Astrocyte (in vitro differentiated cells and primary cell): Measurements from ENCODE around the gene ZBTB44. TPM values are rescaled to one million over a fixed set of nuclear protein-coding genes. Genes with fewer than 3 reads are reported as not detected.

Source experiments
- DNase-seq: peaks from one replicate; pipeline ENCODE4 v3.0.0-alpha.2; 2010; ENCODE audit warnings: low read depth
- FAIRE-seq: peaks from 2 replicates; lab custom pipeline; 2011; peaks lifted over from hg19 to GRCh38; lab: Jason Lieb, UNC
- H2AFZ ChIP-seq: 2 replicates; pipeline ENCODE4 v1.6.0; 2012; ENCODE audit warnings: low read depth, low read length, inconsistent platforms
- H3K27ac ChIP-seq: 2 replicates; pipeline ENCODE4 v1.5.1; 2011; ENCODE audit warnings: low read depth, low read length, inconsistent platforms
- H3K27me3 ChIP-seq: 2 replicates; pipeline ENCODE4 v1.6.0; 2011; ENCODE audit warnings: low read length, inconsistent platforms; ENCODE audit not compliant: insufficient read depth
- H3K36me3 ChIP-seq: 2 replicates; pipeline ENCODE4 v1.5.1; 2011; ENCODE audit warnings: low read length, inconsistent platforms; ENCODE audit not compliant: insufficient read depth
- H3K4me1 ChIP-seq: 2 replicates; pipeline ENCODE4 v1.5.1; 2011; ENCODE audit warnings: low read length, inconsistent platforms; ENCODE audit not compliant: insufficient read depth
- H3K4me2 ChIP-seq: 2 replicates; pipeline ENCODE4 v1.6.0; 2012; ENCODE audit warnings: low read length, inconsistent platforms
- H3K4me3 ChIP-seq: 2 replicates; pipeline ENCODE4 v1.5.1; 2011; ENCODE audit warnings: low read depth, mild to moderate bottlenecking, low read length, inconsistent platforms; ENCODE audit not compliant: insufficient read depth
- H3K79me2 ChIP-seq: 2 replicates; pipeline ENCODE4 v1.6.0; 2012; ENCODE audit warnings: mild to moderate bottlenecking, low read length, inconsistent platforms; ENCODE audit not compliant: insufficient read depth
- H3K9ac ChIP-seq: 2 replicates; pipeline ENCODE4 v1.6.0; 2012; ENCODE audit warnings: mild to moderate bottlenecking, low read length, inconsistent platforms
- H3K9me3 ChIP-seq: 2 replicates; pipeline ENCODE4 v1.5.1; 2012; ENCODE audit warnings: low read depth, mild to moderate bottlenecking, low read length, inconsistent platforms; ENCODE audit not compliant: insufficient read depth
- H4K20me1 ChIP-seq: 2 replicates; pipeline ENCODE4 v1.6.0; 2012; ENCODE audit warnings: low read length, inconsistent platforms; ENCODE audit not compliant: insufficient read depth
- H3K27ac Mint-ChIP-seq: one replicate; pipeline ENCODE4 v1.8.0; 2021; ENCODE audit warnings: mild to moderate bottlenecking, mixed read lengths; ENCODE audit not compliant: unreplicated experiment
- H3K27me3 Mint-ChIP-seq: one replicate; pipeline ENCODE4 v1.8.0; 2021; ENCODE audit warnings: low read depth, mixed read lengths; ENCODE audit not compliant: unreplicated experiment
- H3K36me3 Mint-ChIP-seq: one replicate; pipeline ENCODE4 v1.8.0; 2021; ENCODE audit warnings: low read depth, mixed read lengths; ENCODE audit not compliant: unreplicated experiment
- H3K4me1 Mint-ChIP-seq: one replicate; pipeline ENCODE4 v1.8.0; 2021; ENCODE audit warnings: low read depth, mixed read lengths; ENCODE audit not compliant: unreplicated experiment
- H3K4me3 Mint-ChIP-seq: one replicate; pipeline ENCODE4 v1.8.0; 2021; ENCODE audit warnings: mild to moderate bottlenecking, moderate library complexity, mixed read lengths; ENCODE audit not compliant: unreplicated experiment
- H3K9me3 Mint-ChIP-seq: one replicate; pipeline ENCODE4 v1.8.0; 2021; ENCODE audit warnings: mild to moderate bottlenecking, mixed read lengths; ENCODE audit not compliant: unreplicated experiment
- EZH2 ChIP-seq: IDR thresholded peaks from 2 replicates; pipeline ENCODE4 v1.6.1; 2012; ENCODE audit warnings: mild to moderate bottlenecking, low read length, inconsistent platforms; ENCODE audit not compliant: insufficient read depth
- total RNA-seq: library from RNA; stranded (reverse); gene quantifications from 2 replicates; pipeline ENCODE4 v1.2.1, GENCODE V29; 2021
- TF ChIP-seq, protein P1 (sequence below): IDR thresholded peaks from 2 replicates; pipeline ENCODE4 v1.5.1; 2011; ENCODE audit warnings: low read depth, mild to moderate bottlenecking, inconsistent platforms, low read length, moderate library complexity; ENCODE audit not compliant: insufficient read depth

ZBTB44 gene
- total RNA-seq, 1 donor from 2014 or later: 25.3 TPM

DNA sequence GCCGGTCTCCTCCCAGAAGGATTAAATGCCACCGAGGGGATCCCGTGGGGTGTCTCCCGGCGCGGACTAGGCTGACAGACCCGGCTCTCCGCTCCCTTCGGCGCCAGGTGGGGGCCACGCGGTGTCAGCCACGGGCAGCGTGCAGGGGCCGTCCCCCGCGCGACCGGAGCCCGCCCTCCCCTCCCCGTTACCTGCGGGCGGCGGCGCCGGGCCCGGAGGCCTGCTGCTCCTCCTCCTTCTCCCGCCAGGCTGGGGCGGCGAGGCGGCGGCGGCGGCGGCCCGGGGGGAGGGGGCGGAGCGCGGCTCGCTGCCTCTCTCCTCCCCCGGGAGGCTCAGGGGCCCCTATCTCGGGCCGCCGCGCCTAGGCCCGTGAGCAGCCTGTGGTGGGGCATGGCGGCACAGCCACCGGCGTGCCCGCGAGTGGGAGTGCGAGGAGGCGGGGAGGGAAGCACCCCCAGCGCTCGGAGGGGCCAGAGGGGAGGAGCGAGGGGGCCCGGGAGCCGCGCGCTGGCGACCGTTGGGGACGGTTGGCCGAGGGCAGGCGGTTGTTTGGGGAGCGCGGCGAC lies 450 bp downstream of the ZBTB44 start:
- peak overlapping the region; percentile 82 for H3K4me3 ChIP-seq
- H4K20me1 ChIP-seq: peaks cover 6% of the 10 kb centered on the region
- peak overlapping the region; percentile 74 for H3K27ac ChIP-seq
- Mint-ChIP-seq H3K27me3 (no peaks in the 10 kb centered on the region), H3K4me1 (peaks cover 19% of the 10 kb centered on the region), H3K27ac (no peak overlapping the region), H3K36me3 (peaks cover 2% of the 10 kb centered on the region), H3K4me3 (peak overlapping the region; percentile 93), H3K9me3 (no peaks in the 10 kb centered on the region)
- H3K4me1 ChIP-seq: peaks cover 9% of the 10 kb centered on the region
- no peaks in the 10 kb centered on the region for H3K27me3 ChIP-seq
- no peaks in the 10 kb centered on the region for H3K36me3 ChIP-seq
- H3K9ac ChIP-seq: peak overlapping the region; percentile 85
- no peaks in the 10 kb centered on the region for H3K9me3 ChIP-seq
- FAIRE-seq (no peak), DNase-seq (no peak)
- no peak for TF ChIP-seq EZH2
- H2AFZ ChIP-seq: peak overlapping the region; percentile 75
- peaks cover 27% of the 10 kb centered on the region for H3K79me2 ChIP-seq
- peak overlapping the region; percentile 90 for H3K4me2 ChIP-seq

DNA sequence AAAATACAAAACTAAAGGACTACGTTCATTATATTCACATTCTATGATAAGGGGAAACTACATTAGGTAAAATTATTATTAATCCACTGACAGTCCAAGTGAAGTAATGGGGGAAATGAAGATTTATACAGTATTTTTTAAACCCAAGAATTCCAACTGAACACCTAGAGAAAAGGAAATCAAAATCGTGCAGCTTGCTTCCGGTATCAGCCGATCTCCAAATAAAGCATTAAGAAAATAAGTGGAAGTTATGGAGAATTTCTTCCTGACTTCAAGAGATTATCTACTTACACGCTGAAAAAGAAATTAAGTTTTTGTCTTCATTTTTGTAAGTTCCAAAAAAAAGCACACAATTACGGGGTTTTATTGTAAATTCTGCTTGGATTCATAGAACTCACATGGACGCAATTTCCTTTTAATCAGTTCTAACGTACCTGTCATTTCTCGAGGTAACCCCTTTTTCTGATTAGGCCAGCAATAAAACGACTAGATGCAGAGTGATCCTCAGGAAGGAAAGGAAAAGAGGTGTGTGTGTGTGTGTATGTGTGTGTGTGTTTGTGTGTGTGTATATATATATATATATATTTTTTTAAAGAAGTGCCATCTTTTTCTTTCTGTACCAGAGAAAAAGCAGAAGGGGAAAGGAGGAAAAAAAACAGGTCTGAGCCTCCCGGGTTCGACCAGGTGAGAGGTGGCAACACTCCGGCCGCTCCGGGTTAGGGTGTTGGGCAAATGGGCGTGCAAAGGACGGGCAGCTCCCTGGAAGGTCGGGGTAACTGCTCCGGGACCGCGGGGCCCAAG lies 1.1 kb downstream of the ZBTB44 start:
- Histone ChIP-seq H3K4me3 (peak overlapping the region; percentile 82), H4K20me1 (peaks cover 12% of the 10 kb centered on the region), H3K36me3 (no peaks in the 10 kb centered on the region), H3K27ac (no peak overlapping the region), H3K27me3 (no peaks in the 10 kb centered on the region), H3K79me2 (peaks cover 31% of the 10 kb centered on the region), H3K4me1 (peaks cover 6% of the 10 kb centered on the region), H2AFZ (peak overlapping the region; percentile 61), H3K9ac (peak overlapping the region; percentile 85), H3K9me3 (no peaks in the 10 kb centered on the region), H3K4me2 (peak overlapping the region; percentile 90)
- DNase-seq: no peak
- TF ChIP-seq, protein P1, sequence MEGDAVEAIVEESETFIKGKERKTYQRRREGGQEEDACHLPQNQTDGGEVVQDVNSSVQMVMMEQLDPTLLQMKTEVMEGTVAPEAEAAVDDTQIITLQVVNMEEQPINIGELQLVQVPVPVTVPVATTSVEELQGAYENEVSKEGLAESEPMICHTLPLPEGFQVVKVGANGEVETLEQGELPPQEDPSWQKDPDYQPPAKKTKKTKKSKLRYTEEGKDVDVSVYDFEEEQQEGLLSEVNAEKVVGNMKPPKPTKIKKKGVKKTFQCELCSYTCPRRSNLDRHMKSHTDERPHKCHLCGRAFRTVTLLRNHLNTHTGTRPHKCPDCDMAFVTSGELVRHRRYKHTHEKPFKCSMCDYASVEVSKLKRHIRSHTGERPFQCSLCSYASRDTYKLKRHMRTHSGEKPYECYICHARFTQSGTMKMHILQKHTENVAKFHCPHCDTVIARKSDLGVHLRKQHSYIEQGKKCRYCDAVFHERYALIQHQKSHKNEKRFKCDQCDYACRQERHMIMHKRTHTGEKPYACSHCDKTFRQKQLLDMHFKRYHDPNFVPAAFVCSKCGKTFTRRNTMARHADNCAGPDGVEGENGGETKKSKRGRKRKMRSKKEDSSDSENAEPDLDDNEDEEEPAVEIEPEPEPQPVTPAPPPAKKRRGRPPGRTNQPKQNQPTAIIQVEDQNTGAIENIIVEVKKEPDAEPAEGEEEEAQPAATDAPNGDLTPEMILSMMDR: no peak
- no peak for TF ChIP-seq EZH2
- H3K9me3 Mint-ChIP-seq: no peaks in the 10 kb centered on the region
- H3K4me1 Mint-ChIP-seq: peaks cover 16% of the 10 kb centered on the region
- no peak for FAIRE-seq
- H3K27me3 Mint-ChIP-seq: no peaks in the 10 kb centered on the region
- peaks cover 5% of the 10 kb centered on the region for H3K36me3 Mint-ChIP-seq
- H3K4me3 Mint-ChIP-seq: peak overlapping the region; percentile 93
- peak overlapping the region; percentile 1 for H3K27ac Mint-ChIP-seq

- peaks cover 10% of the 10 kb centered on the region for H3K4me1 Mint-ChIP-seq
- Histone ChIP-seq H3K9ac (no peak overlapping the region), H3K4me1 (no peaks in the 10 kb centered on the region), H2AFZ (no peak overlapping the region), H3K27ac (no peak overlapping the region), H3K4me3 (no peak overlapping the region), H3K79me2 (peaks cover 37% of the 10 kb centered on the region), H3K4me2 (no peak overlapping the region), H3K27me3 (no peaks in the 10 kb centered on the region), H3K9me3 (no peaks in the 10 kb centered on the region), H4K20me1 (peaks cover 14% of the 10 kb centered on the region), H3K36me3 (no peaks in the 10 kb centered on the region)
- FAIRE-seq (no peak), DNase-seq (no peak)
- H3K4me3 Mint-ChIP-seq: no peak overlapping the region
- no peaks in the 10 kb centered on the region for H3K27me3 Mint-ChIP-seq
- H3K9me3 Mint-ChIP-seq: no peaks in the 10 kb centered on the region
- peaks cover 5% of the 10 kb centered on the region for H3K36me3 Mint-ChIP-seq
- TF ChIP-seq EZH2: no peak
- TF ChIP-seq, protein P1: no peak
- H3K27ac Mint-ChIP-seq: no peak overlapping the region
Observed at GRCh38 chr11:130312046-130312445, 2.7 kb downstream of the ZBTB44 start.
